ENCODE data around the gene TRIM31. TPM values are rescaled to one million over a fixed set of nuclear protein-coding genes. Genes with fewer than 3 reads are reported as not detected.

TRIM31 gene
- total RNA-seq, 1 experiment from 2014 or later, result not detected

DNA sequence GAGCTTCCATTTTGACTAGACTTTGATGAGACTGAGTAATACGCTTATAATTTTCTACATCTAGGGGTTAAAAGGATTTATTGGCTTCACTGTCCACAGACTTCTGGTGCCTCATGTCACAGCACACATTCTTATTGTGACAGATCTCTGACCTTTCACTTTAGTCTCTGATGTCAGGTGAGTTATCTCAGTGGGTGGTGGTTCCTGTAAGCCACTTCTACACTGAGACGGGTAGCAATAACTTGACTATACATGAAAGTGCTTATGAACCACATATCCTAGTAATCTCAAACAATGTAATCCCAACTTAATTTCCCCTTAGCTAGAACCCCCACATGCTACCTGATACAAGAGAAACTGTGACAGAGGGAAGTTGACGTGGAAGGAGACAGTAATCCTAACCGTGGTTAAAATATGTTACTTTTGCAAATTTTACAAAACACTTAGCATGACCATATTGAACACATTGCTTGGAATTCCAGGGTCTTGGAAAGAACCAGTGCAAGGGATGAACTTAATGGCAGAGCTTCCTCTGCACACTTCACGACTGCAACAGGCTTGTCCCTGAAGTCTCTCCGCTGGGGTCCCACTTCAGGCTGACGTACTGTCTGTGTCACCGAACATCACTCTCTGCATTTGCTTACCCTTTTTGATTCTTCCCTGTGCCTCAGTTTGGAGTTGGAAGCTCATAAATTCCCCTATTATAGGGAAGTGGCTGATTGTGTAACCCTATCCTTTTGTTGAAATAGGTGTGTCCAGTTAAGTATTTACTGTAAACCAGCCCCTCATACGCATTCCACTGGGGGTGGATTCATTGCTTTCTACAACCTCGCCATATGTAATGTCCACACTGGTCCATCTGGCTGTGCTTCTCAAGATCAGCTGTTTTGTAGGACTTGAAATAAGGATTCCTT, 16.6 kb upstream of the TRIM31 start:
- H3K27ac ChIP-seq (ENCODE audit: low read depth, low read length, poor library complexity, severe bottlenecking), result no peak overlapping the region
- no peak overlapping the region for H3K4me3 ChIP-seq (ENCODE audit: low read depth, low read length, poor library complexity, severe bottlenecking)
- intact Hi-C loops (cut with micrococcal nuclease; ENCODE audit: unreplicated experiment), result loop anchor here (5.0 kb wide), 1 partner anchor 282 kb away; no protein-coding TSS in a partner anchor
- BruUV-seq (replicated peaks), result no TSS peak
- peaks cover 41% of the 10 kb centered on the region for H3K27me3 ChIP-seq (replicated peaks; ENCODE audit: insufficient read depth, low read depth, low read length, poor library complexity)
- DNase-seq (ENCODE audit: low spot score), result no peak
- no peaks in the 10 kb centered on the region for H3K36me3 ChIP-seq (ENCODE audit: insufficient read depth, low read length, poor library complexity, severe bottlenecking)
- POLR2A ChIA-PET (ENCODE audit: low non-redundant PET), result no interaction called here
- CTCF ChIA-PET, result interaction anchor here (4.0 kb wide), 1 partner anchor 26 kb away, joined by 47 read pairs; no protein-coding TSS in a partner anchor
- H3K9me3 ChIP-seq (ENCODE audit: low read depth, low read length, poor library complexity, severe bottlenecking), result no peaks in the 10 kb centered on the region
- no peaks in the 10 kb centered on the region for H3K4me1 ChIP-seq (ENCODE audit: insufficient read depth, low read length, poor library complexity, severe bottlenecking)
- TF ChIP-seq CTCF (conservative IDR thresholded peaks at IDR 0.05; ENCODE audit: low read depth, low read length) (no peak), EZH2 (IDR thresholded peaks at IDR 0.05; ENCODE audit: borderline replicate concordance, low read depth, low read length, poor library complexity, severe bottlenecking) (no peak)

DNA sequence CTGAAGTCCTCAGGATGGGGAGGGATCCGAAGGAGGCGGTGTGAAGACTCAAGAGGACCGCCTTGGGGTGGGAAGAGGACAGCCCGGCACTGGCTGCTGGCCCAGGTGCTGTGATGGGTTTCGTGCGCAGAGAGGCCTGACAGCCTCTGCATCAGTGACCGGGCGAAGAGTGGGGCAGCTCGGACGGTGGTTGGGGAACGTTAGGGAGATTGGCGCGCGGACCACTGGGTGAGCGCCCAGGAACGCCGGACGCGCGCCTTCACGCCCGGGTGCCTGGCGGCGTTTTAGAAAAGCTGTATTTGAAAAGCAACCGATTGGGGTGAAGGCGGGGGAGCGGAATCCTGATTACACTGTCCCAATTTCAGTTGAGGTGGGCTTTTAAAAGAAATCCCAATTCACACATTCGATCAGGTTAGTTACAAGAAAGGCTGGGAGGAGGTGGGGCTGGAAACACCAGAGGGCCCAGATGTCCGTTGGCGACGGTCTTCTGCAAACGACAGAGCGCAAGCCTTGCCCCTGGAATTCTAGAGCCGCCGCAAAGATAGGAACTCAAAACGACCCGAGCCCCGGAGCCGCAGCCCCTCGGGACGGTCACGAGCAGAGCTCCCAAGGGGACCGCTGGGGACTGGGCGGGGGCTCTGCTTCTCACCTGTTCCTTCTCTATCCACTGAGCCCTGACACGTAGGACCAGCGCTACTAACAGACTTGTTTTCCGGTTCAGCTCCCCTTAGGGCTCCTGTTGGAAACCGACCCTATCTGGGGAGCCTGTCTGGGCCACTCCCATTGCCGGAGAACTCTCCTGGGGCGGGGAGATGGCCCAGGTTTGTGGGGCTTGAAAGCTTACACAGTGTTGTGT, 14.6 kb upstream of the TRIM31 start:
- Histone ChIP-seq H3K9me3 (ENCODE audit: low read depth, low read length, poor library complexity, severe bottlenecking) (no peaks in the 10 kb centered on the region), H3K36me3 (ENCODE audit: insufficient read depth, low read length, poor library complexity, severe bottlenecking) (no peaks in the 10 kb centered on the region), H3K4me3 (ENCODE audit: low read depth, low read length, poor library complexity, severe bottlenecking) (no peak overlapping the region), H3K27me3 (replicated peaks; ENCODE audit: insufficient read depth, low read depth, low read length, poor library complexity) (peaks cover 37% of the 10 kb centered on the region), H3K27ac (ENCODE audit: low read depth, low read length, poor library complexity, severe bottlenecking) (no peak overlapping the region), H3K4me1 (ENCODE audit: insufficient read depth, low read length, poor library complexity, severe bottlenecking) (no peaks in the 10 kb centered on the region)
- ChIA-PET CTCF (no interaction called here), POLR2A (ENCODE audit: low non-redundant PET) (no interaction called here)
- BruUV-seq (replicated peaks), result no TSS peak
- TF ChIP-seq CTCF (conservative IDR thresholded peaks at IDR 0.05; ENCODE audit: low read depth, low read length) (no peak), EZH2 (IDR thresholded peaks at IDR 0.05; ENCODE audit: borderline replicate concordance, low read depth, low read length, poor library complexity, severe bottlenecking) (no peak)
- no peak for DNase-seq (ENCODE audit: low spot score)
- intact Hi-C loops (cut with micrococcal nuclease; ENCODE audit: unreplicated experiment), result no loop called here

DNA sequence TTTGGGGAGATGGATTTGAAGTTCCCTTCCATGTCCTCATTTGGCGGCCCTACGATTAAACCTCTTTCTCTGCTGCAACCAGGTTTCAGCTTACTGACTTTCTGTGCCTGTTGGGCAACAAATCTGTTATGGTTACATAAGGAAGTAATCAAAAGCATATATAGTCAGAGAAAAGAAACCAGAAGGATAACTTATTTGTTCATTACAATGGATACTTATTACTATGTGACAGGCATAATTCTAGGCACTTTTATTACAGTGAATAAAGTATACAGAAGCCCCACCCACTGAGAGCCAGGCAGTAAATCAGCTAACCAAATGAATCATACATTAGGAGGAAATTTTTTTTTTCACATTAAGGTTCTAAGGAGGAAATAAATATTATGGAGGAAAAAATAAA, 9.6 kb upstream of the TRIM31 start:
- H3K9me3 ChIP-seq (ENCODE audit: low read depth, low read length, poor library complexity, severe bottlenecking), result no peaks in the 10 kb centered on the region
- DNase-seq (ENCODE audit: low spot score), result no peak
- TF ChIP-seq EZH2 (IDR thresholded peaks at IDR 0.05; ENCODE audit: borderline replicate concordance, low read depth, low read length, poor library complexity, severe bottlenecking) (no peak), CTCF (conservative IDR thresholded peaks at IDR 0.05; ENCODE audit: low read depth, low read length) (no peak)
- no peaks in the 10 kb centered on the region for H3K36me3 ChIP-seq (ENCODE audit: insufficient read depth, low read length, poor library complexity, severe bottlenecking)
- no peaks in the 10 kb centered on the region for H3K4me1 ChIP-seq (ENCODE audit: insufficient read depth, low read length, poor library complexity, severe bottlenecking)
- ChIA-PET POLR2A (ENCODE audit: low non-redundant PET) (no interaction called here), CTCF (no interaction called here)
- no TSS peak for BruUV-seq (replicated peaks)
- no peak overlapping the region for H3K27ac ChIP-seq (ENCODE audit: low read depth, low read length, poor library complexity, severe bottlenecking)
- intact Hi-C loops (cut with micrococcal nuclease; ENCODE audit: unreplicated experiment), result no loop called here
- H3K27me3 ChIP-seq (replicated peaks; ENCODE audit: insufficient read depth, low read depth, low read length, poor library complexity), result peaks cover 3% of the 10 kb centered on the region
- H3K4me3 ChIP-seq (ENCODE audit: low read depth, low read length, poor library complexity, severe bottlenecking), result no peak overlapping the region
